ENCODE results near the gene NR3C1.

The NR3C1 gene

DNA sequence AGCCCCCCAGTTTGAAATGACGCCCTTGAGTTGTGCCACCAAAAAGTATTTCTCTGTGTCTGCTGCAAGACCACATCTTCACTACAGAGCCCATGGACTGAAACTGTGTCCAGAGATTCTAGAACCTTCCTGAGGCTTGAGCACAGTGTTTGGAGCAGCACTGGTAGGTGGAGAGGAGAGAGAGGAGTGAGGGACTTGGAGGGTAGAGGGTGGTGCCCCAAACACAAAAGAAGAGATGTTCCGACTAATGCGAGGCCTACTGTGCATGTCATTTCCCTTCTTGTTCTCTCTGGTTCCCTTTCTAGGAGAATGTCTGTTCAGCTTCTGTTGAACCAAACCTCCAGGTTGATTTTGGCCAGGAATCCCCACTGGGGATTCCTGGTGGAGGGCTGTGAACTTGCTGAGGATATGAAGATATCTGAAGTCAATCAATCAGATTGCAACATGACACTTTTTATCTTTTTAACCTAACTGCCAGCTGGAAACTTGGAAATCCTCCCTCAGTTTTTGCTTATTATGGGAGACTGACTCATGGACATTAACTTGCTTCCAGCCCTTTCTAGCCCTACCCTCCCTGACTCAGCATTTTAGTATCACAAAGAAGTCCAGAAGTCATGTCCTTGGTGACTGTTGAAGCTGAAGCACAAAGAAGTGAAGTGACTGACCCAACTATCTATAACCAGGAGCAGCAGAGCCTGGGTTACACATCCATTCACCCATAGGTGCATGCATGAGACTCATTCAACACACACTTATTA is 154.5 kb downstream of the NR3C1 start:
- DNase-seq = no peak

- DNase-seq = no peak
These were observed 155.1 kb downstream of the NR3C1 start for GRCh38 chr5:143248391-143248790.

GRCh38 chr5:143247134-143247815 is 156.2 kb downstream of the NR3C1 start:
- no peak for DNase-seq

DNA sequence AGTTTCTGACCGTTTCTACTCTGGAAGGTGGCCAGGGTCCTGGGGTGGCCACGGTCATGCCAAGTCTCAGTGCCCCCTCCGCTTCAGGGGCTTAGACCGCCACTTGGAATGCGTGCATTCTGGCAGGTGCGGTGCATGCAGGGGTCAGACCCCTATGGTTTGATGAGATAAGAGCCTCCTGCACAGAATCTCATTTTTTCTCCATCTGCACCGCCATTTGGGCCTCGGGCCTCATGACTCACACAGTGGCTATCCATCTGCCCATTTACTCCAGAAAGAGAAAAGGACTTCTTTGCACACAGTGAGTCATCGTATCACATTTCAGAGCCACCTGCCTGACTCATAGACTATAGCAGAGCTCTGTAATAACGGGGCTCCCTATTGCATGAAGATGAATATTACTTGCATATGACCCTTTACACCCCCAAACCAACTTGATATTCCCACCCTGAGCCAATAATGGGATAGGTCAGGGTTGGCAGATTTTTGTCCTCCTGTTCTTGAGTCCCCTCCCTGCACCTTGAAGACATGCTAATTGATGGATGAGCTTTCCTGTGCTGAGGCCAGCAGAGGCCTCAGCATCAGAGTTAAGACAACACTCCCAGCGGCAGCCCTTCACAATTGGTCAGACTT is 157.4 kb downstream of the NR3C1 start:
- no peak for DNase-seq

- no peak for DNase-seq
These were observed 158.5 kb downstream of the NR3C1 start for GRCh38 chr5:143244990-143245389.

DNA sequence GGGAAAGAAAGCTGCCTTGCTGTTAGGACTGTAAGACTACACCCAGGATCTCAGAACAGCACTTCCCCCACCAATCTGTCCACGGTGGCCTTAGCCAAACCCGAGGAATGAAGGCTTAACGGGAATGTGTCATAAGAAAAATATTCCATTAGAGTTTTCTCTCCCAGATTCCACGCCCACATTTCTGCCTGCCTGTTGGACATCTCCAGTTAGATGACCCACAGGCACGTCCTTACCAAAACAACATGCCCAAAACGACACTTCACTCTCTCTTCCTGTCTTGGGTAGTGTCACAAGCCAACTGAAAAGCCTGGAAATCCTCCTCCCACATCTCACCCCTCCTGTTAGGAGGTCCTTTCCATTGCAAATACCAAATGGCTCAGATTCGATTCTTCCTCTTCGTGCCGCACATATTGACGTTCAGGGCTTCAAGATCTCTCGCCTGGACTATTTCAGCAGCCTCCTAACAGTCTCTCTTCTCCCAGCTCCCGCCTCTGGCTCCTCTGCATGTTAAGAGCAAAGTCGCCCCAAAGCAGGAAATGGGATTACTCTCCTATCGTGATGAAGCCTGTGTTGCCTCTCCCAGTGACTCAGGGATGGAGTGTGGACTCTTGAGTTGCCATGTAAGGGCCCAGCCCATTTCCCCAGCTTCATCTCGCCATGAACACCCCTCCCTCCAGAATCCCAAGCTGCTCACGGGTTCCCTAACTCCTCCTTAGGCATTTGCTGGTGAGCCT is 159.3 kb downstream of the NR3C1 start:
- DNase-seq = no peak

DNA sequence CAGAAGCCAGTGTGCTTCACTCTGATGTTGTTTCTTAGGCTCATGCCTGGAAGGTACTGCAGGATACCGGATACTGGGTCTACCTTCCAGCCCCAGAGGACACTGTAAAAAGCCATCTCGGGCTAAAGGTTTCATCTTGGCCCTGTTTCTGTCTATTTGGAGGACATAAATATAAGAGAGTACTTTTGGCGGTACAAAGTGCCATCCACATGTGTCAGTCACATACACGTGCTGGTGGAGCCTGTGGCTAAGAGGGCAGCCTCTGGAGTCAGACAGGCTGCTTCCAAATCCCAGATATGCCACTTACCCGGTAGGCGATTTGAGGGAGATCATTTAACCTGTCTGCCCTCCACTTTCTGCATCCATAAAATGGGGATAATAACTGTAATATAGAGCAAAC is 160.4 kb downstream of the NR3C1 start:
- DNase-seq = no peak

- no peak for DNase-seq
These were observed 161.6 kb downstream of the NR3C1 start for GRCh38 chr5:143241892-143242291.

DNA sequence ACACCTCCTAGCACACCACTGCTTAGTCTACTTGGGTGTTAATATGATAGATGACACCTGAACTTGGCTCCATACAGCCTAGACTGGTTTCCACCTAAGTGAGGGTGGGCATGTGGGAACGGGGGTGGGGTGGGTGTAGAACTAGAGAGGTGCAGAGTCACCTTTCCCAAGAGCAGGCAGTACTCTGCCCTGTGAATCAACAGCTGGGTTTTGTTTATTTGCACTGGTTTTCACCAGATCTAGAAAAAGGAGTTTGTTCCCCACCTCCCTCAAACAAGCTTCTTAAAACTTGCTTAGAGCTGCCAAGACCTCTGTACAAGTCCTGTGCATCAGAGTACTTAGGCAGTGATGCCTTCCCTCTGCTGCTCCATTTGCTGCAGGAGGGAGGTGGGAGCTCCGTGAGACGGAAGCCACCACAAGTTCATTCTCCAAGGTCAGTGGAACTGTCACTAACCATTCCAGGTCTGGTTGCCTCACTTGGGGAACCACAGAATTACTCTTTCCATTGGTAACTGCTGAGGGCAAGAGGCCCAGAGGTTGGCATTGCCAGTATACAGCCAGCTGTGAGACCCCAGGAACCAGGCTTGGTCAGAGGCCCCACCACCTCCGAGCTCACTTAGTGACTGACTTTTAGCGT is 163.5 kb downstream of the NR3C1 start:
- no peak for DNase-seq

DNA sequence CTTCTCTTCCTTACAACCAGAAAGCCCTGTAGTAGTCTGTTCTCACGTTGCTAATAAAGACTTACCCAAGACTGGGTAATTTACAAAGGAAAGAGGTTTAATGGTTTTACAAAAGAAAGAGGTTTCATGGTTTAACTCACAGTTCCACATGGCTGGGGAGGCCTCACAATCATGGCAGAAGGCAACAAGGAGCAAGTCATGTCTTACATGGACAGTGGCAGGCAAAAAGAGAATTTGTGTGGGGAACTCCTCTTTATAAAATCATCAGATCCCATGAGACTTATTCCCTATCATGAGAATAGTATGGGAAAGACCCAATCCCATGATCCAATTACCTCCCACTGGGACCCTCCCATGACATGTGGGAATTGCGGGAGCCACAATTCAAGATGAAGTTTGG is 164.9 kb downstream of the NR3C1 start:
- no peak for DNase-seq

DNA sequence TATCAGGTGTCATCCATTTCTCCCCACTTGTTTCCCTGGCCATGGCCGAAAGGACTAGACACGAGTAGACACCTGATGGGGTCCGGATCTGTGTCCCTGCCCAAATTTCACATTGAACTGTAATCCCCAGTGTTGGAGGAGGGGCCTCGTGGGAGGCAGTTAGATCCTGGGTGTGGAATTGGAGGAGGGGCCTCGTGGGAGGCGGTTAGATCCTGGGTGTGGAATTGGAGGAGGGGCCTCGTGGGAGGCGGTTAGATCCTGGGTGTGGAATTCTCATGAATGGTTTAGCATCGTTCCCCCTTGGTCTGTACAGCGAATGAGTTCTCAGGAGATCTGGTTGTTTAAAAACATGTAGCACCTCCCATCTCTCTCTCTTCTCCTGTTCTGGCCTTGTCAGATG is 165.8 kb downstream of the NR3C1 start:
- no peak for DNase-seq

- no peak for DNase-seq
These were observed 166.8 kb downstream of the NR3C1 start for GRCh38 chr5:143236682-143237081.

- no peak for DNase-seq
These were observed 168.1 kb downstream of the NR3C1 start for GRCh38 chr5:143235423-143235822.

- DNase-seq = no peak
These were observed 169.2 kb downstream of the NR3C1 start for GRCh38 chr5:143234162-143234842.

GRCh38 chr5:143233031-143233430 is 170.5 kb downstream of the NR3C1 start:
- no peak for DNase-seq

GRCh38 chr5:143231973-143232812 is 171.3 kb downstream of the NR3C1 start:
- DNase-seq = no peak

DNA sequence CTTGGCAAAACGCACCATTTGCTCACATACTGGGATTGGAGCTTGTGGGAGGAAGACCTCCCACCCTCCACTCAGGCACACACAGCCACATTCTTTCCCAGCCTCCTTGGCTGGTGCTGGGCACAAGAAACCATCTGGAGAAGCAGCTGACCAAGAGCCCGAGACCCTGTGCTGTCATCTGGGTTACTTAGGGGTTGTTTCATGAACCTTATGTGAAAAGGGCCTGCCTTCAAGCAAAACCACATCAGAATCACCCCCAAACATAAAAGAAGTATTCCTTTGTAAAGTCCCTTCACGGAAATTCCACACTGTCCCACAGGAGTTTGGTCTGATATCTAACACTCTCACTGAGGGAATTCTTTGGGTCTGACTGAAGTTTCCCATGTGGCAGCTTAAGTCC is 172.1 kb downstream of the NR3C1 start:
- DNase-seq = no peak

DNA sequence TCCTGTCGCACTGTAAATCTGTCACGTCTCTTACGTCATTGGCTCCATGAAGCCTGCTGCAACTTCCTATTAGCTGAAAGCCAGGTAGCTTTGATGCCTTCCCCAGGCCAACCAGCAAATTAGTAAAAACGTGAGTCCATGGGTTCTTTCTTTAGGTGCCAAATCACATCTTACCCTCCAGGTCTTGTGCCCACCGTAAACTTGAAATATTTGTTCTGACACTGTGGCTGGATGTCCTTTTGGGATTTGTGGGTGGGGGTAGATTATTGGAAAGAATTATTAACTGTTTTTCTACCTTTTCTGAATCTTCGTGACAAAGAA is 172.8 kb downstream of the NR3C1 start:
- no peak for DNase-seq

GRCh38 chr5:143229896-143230675 is 173.4 kb downstream of the NR3C1 start:
- DNase-seq = peak; percentile 56

GRCh38 chr5:143229426-143229895 is 174.0 kb downstream of the NR3C1 start:
- no peak for DNase-seq

Data from CD4-positive, alpha-beta T cell treated with Interleukin-10 for 1 hour (primary cell).